AG04450 (cell line): Measurements from ENCODE around the gene FOXK2. TPM values are rescaled to one million over a fixed set of nuclear protein-coding genes. Genes with fewer than 3 reads are reported as not detected.

Experiments
- CTCF ChIA-PET: fragments of 300-600, 350-600 bp; formaldehyde crosslinking; extraction: SDS; loops from one replicate; lab custom pipeline; 2022; ENCODE audit warnings: antibody characterized with exemption, inconsistent platforms; lab: Charles Lee
- POLR2A ChIA-PET: fragments of 350-600 bp; formaldehyde crosslinking; extraction: SDS; loops from one replicate; lab custom pipeline; 2021; ENCODE audit warnings: antibody characterized with exemption, inconsistent platforms; lab: Yijun Ruan, JAX
- DNase-seq: peaks from one replicate; pipeline ENCODE4 v3.0.0-alpha.2; 2011; ENCODE audit warnings: low read depth, low spot score
- H3K27ac ChIP-seq: one replicate; pipeline ENCODE4 v1.5.1; 2012; ENCODE audit warnings: low read depth, low read length, control low read depth
- H3K27me3 ChIP-seq: one replicate; pipeline ENCODE4 v1.6.0; 2012; ENCODE audit warnings: low read length; ENCODE audit not compliant: control insufficient read depth, insufficient read depth
- H3K4me3 ChIP-seq: 2 replicates; pipeline ENCODE4 v1.5.1; 2011; ENCODE audit warnings: mild to moderate bottlenecking, low read depth, low read length, control low read depth
- H3K9me3 ChIP-seq: 2 replicates; pipeline ENCODE4 v1.5.1; 2012; ENCODE audit warnings: low read length; ENCODE audit not compliant: control insufficient read depth, insufficient read depth
- CTCF ChIP-seq: IDR thresholded peaks from 2 replicates; pipeline ENCODE4 v1.5.1; 2011; ENCODE audit warnings: low read depth, low read length, control low read depth, inconsistent platforms
- polyA plus RNA-seq: library from polyadenylated mRNA; depleted of rRNA; stranded (reverse); fragments of >200 nt; gene quantifications from 2 replicates; pipeline ENCODE4 v1.2.3, GENCODE V29; 2011

The FOXK2 gene
- polyA plus RNA-seq, 1 experiment, result 21.7 TPM

DNA sequence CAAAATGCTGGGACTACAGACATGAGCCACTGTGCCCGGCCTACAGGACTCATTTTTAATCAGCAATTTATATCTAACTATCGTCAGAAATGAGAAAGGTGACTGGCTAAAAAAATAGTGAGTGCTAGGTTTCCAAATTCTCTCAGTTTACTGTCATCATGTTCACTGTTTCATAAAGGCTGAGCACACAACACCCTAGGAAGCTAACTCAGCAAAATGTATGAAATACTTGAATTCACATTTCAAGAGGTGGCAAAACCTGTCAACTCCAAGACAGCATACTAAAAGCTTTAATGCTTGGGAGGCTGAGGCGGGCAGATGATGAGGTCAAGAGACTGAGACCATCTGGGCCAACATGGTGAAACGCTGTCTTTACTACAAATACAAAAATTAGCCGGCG lies 112.0 kb downstream of the FOXK2 start:
- Histone ChIP-seq H3K9me3 (no peaks in the 10 kb centered on the region), H3K27ac (no peak overlapping the region), H3K27me3 (no peaks in the 10 kb centered on the region), H3K4me3 (no peak overlapping the region)
- CTCF ChIA-PET, result no interaction called here
- no peak for DNase-seq
- POLR2A ChIA-PET, result no interaction called here
- no peak for TF ChIP-seq CTCF

DNA sequence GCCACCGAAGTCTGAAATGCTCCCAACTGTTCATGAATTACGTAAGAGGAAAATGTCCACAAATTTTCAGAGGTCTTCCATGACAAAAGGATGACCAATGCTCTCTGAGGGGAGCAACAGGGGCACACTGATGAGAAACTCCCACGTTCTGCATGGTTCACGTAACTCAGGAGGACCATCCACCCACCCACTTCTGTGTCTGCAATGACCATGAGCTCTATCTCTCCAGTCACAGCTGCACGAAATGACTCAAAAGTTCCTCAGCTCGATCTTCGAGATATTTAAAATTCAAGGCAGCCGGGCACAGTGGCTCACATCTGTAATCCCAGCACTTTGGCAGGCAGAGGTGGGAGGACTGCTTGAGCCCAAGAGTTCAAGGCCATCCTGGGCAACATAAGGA lies 112.9 kb downstream of the FOXK2 start:
- Histone ChIP-seq H3K27me3 (no peaks in the 10 kb centered on the region), H3K9me3 (no peaks in the 10 kb centered on the region), H3K4me3 (no peak overlapping the region), H3K27ac (no peak overlapping the region)
- DNase-seq, result no peak
- POLR2A ChIA-PET, result no interaction called here
- no peak for TF ChIP-seq CTCF
- CTCF ChIA-PET, result interaction anchor here (1.0 kb wide), 1 partner anchor 78 kb away, joined by 3 read pairs; no protein-coding TSS in a partner anchor

DNA sequence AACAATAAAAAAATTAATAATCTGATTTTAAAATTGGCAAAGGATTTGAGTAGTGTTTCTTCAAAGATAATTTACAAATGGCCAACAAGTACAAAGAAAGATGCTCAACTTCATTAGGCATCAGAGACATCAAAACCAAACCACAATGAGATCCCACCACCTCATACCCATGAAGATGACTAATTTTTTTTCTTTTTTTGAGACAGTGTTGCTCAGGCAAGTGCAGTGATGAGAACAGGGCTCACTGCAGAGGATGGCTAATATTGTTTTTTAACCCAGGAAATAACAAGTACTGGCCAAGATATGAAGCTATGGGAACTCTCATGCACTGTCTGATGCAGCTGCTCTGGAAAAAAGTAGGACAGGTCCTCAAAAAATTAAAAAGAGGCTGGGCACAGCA lies 113.8 kb downstream of the FOXK2 start:
- TF ChIP-seq CTCF, result no peak
- CTCF ChIA-PET, result no interaction called here
- no peak overlapping the region for H3K4me3 ChIP-seq
- no peaks in the 10 kb centered on the region for H3K9me3 ChIP-seq
- POLR2A ChIA-PET, result no interaction called here
- no peaks in the 10 kb centered on the region for H3K27me3 ChIP-seq
- H3K27ac ChIP-seq, result no peak overlapping the region
- no peak for DNase-seq

DNA sequence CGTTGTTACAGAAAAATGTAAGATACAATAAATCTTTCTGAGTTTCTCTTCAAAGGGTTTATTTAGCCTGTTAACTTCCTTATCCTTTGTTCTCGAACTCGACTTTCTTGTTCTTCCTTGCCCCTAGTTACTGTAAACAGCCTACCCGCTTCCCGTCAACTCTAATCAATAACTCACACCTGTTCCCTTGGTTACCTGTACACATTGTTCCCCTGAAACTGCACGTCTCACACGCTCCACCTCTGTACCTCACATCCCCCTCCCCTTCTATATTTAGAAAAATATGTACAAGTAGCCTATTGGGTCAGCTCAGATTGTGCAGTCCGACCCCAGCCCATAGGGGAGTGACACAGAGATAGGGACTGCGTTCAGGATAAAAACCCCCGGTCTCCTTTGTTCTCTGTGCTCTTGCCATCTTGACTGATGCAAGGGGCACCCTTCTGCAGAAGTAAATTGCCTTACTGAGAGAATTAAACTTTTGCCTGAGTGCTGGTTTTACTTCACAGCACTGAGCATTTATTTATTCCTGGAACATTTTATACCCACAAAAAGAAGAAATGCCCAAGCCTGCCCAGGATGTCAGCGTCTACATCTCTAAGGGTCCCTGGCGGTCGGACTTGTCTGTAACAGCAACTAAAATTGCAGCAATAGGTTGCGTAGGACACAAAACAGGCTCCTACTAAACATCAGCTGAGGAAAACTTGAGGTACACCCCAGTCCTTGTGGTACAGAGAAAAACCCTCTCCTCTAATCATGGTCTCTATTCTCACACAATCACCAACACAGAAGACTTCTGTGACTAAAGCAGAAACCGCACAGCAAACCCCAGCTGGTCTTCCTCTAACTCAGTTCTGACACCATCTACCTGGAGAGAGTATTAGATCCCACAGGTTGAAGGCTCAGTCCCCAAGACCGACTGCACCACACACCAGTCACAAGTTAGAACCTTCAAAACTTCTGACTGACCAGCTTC lies 117.4 kb downstream of the FOXK2 start:
- Histone ChIP-seq H3K9me3 (no peaks in the 10 kb centered on the region), H3K27ac (no peak overlapping the region), H3K4me3 (no peak overlapping the region), H3K27me3 (no peaks in the 10 kb centered on the region)
- POLR2A ChIA-PET, result no interaction called here
- DNase-seq, result no peak
- no peak for TF ChIP-seq CTCF
- CTCF ChIA-PET, result interaction anchor here (0.6 kb wide), 1 partner anchor 200 kb away, joined by 3 read pairs; no protein-coding TSS in a partner anchor

GRCh38 chr17:82638183-82638773 lies 118.7 kb downstream of the FOXK2 start:
- DNase-seq, result no peak
- H3K4me3 ChIP-seq, result no peak overlapping the region
- H3K27me3 ChIP-seq, result no peaks in the 10 kb centered on the region
- no peak overlapping the region for H3K27ac ChIP-seq
- POLR2A ChIA-PET, result no interaction called here
- H3K9me3 ChIP-seq, result no peaks in the 10 kb centered on the region
- TF ChIP-seq CTCF, result no peak
- CTCF ChIA-PET, result no interaction called here
